Measurements from ENCODE around the gene PTGIS.

PTGIS gene

DNA sequence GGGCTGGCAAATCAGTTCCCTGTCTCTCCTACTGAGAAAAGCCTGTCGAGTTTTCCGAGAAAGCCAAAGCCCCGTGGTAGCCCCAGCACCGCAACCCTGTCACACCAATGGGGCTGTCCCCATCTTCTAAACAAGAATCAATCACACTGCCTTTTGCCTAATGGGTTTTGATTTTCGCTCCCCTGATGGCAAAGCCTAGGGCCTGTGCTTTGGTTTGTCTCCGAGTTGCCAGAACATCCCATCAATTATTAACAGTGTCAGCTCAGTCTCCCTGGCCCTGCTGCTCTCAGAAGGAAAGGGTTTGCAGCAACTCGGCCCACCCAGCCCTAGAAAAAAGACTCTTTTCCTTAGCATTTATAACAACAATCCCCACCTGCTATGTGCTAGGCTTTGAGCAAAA is 89.7 kb downstream of the PTGIS start:
- no peak for DNase-seq (ENCODE audit: extremely low read depth, low read depth)
- TF ChIP-seq, protein P1, sequence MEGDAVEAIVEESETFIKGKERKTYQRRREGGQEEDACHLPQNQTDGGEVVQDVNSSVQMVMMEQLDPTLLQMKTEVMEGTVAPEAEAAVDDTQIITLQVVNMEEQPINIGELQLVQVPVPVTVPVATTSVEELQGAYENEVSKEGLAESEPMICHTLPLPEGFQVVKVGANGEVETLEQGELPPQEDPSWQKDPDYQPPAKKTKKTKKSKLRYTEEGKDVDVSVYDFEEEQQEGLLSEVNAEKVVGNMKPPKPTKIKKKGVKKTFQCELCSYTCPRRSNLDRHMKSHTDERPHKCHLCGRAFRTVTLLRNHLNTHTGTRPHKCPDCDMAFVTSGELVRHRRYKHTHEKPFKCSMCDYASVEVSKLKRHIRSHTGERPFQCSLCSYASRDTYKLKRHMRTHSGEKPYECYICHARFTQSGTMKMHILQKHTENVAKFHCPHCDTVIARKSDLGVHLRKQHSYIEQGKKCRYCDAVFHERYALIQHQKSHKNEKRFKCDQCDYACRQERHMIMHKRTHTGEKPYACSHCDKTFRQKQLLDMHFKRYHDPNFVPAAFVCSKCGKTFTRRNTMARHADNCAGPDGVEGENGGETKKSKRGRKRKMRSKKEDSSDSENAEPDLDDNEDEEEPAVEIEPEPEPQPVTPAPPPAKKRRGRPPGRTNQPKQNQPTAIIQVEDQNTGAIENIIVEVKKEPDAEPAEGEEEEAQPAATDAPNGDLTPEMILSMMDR (IDR thresholded peaks at IDR 0.05; ENCODE audit: low read depth, low read length): no peak

DNA sequence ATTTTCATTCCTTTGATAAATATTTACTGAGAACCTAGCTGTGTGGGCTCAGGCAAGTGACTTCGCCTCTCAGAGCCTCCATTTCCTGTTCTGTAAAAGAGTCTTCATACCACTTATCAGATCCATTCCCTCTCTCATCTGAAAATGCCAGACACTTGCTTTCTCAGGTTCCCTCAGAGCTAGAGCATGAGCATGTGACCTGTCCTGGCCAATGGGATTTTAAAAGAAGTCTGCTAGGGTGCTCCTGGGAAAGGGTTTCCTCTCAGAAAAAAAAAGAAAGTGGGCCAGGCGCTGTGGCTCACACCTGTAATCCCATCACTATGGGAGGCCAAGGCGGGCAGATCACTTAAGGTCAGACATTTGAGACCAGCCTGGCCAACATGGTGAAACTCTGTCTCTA is 90.7 kb downstream of the PTGIS start:
- TF ChIP-seq, protein P1 (IDR thresholded peaks at IDR 0.05; ENCODE audit: low read depth, low read length): no peak

DNA sequence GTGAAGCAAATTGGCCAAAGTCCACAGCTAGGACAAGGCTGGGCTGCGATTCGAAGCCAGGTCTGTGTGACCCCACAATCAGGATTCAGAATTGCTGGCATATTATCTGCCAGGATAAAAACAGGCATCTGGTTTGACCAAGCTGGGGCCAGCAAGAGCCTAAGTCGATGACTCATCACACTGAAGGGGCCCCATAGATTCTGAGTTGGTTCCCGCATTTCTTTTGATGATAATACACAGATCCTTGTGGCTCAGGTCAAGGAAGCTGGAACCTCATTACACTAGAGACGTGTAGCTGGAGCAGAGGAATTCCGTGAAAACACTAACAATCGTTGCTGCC is 92.0 kb downstream of the PTGIS start:
- no peak for DNase-seq (ENCODE audit: extremely low read depth, low read depth)
- TF ChIP-seq, protein P1 (IDR thresholded peaks at IDR 0.05; ENCODE audit: low read depth, low read length): no peak

More for the DNA sequence above, 90.7 kb downstream of the PTGIS start:
- DNase-seq (ENCODE audit: extremely low read depth, low read depth): no peak

DNA sequence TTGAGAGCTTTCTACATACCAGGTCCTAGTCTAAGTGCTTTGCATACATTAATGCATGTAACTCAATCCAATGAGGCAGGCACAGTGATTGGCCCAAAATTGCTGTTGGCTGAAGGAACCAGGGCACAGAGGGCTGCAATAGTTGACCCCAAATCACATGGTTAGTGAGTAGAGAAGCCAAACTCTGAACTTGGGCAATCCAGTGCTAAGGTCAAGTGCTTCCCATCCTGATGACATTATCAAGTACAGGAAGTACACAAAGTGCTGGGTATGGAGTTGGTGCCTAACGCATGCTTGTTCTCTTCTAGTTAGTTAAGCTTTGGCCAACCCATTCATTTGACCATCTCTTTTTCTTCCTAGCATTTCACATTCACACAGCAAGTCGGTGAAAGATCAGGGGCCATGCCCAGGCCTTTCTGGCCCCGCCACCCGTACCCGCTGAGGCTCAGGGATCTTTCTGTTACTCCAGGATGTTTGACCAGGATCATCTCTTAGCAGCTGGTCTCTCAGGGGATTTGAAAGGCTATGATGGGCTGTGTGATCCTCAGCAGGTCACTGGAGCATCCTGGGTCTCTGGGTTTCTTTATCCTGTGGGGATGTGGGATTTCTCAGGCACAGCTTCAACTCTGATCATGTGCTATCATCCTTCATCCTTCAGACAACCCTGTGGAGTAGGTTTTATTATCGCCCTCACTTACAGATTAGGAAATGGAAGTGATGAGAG is 92.5 kb downstream of the PTGIS start:
- TF ChIP-seq, protein P1 (IDR thresholded peaks at IDR 0.05; ENCODE audit: low read depth, low read length): no peak
- DNase-seq (ENCODE audit: extremely low read depth, low read depth): no peak

DNA sequence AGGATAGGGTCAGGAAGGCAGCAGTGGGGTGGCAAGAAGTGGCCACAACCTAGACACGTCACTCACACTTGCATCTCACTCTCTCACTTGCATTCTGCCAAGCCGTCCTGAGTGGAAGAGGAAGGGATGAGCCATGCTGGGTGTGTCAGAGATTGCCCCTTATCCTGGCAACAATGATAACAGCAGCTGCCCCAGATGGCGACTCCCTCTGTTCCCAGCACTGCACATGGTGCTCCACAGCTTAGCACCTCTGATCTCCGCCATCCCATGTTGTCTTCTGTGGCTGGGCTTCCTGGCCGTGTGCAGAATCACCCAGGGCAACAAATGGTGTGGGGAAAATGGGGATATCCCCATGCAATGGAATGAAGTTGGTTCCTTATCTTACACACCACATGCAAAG is 96.5 kb downstream of the PTGIS start:
- TF ChIP-seq, protein P1 (IDR thresholded peaks at IDR 0.05; ENCODE audit: low read depth, low read length): no peak
- DNase-seq (ENCODE audit: extremely low read depth, low read depth): no peak

DNA sequence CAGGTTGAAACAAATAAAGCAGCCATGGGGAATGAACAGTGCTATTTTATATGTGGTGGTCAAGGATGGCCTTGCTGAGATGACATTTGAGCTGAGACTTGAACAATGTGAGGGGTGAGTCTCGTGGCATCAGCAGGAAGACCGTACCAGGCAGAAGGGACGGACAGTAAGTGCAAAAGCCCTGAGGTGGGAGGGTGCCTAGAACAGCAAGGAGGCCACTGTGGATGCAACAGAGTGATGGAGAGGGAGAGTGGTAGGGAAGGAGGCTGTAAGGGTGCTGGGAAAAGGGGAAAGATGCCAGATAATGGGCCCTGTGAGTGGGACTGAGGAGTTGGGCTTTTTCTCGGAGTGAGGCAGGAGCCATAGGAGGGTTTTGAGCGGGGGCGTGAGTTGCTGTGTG is 97.0 kb downstream of the PTGIS start:
- TF ChIP-seq, protein P1 (IDR thresholded peaks at IDR 0.05; ENCODE audit: low read depth, low read length): no peak
- DNase-seq (ENCODE audit: extremely low read depth, low read depth): no peak

DNA sequence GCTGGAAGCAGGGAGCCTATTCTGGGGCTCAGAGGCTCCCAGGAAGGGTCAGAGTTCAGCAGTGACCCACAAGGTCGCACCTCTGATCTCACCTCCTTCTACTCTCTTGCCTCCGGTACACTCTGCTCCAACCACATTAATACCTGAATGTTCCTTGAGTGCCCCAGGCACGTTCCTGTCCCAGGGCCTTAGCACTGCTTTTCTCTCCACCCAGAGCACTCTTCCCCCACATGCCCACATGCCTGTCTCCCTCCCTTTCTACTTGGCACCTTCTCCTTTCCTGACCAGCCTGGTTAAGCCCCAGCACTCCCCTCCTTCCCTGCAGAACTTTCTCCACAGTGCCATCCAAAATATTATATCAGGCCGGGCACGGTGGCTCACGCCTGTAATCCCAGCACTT is 98.9 kb downstream of the PTGIS start:
- no peak for DNase-seq (ENCODE audit: extremely low read depth, low read depth)
- TF ChIP-seq, protein P1 (IDR thresholded peaks at IDR 0.05; ENCODE audit: low read depth, low read length): no peak

Measured in AG09319 (cell line).